GM19023 (cell line): Measurements from ENCODE around the gene EVX2.

Experiments
- ATAC-seq: cut with Tn5 transposase; IDR thresholded peaks from one replicate; pipeline ENCODE4 v1.9.1; 2021; ENCODE audit warnings: mild to moderate bottlenecking, moderate library complexity; ENCODE audit not compliant: unreplicated experiment

The EVX2 gene

DNA sequence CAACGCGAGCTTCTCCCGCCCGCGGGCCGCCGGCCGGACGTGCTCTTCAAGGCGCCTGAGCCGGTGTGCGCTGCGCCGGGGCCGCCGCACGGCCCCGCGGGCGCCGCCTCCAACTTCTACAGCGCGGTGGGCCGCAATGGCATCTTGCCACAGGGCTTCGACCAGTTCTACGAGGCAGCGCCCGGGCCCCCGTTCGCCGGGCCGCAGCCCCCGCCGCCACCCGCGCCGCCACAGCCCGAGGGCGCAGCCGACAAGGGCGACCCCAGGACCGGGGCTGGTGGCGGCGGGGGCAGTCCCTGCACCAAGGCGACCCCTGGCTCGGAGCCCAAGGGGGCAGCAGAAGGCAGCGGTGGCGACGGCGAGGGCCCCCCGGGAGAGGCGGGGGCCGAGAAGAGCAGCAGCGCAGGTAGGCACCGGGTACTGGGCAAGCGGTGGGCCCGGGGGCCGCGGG lies 24.0 kb upstream of the EVX2 start:
- ATAC-seq, result no peak

DNA sequence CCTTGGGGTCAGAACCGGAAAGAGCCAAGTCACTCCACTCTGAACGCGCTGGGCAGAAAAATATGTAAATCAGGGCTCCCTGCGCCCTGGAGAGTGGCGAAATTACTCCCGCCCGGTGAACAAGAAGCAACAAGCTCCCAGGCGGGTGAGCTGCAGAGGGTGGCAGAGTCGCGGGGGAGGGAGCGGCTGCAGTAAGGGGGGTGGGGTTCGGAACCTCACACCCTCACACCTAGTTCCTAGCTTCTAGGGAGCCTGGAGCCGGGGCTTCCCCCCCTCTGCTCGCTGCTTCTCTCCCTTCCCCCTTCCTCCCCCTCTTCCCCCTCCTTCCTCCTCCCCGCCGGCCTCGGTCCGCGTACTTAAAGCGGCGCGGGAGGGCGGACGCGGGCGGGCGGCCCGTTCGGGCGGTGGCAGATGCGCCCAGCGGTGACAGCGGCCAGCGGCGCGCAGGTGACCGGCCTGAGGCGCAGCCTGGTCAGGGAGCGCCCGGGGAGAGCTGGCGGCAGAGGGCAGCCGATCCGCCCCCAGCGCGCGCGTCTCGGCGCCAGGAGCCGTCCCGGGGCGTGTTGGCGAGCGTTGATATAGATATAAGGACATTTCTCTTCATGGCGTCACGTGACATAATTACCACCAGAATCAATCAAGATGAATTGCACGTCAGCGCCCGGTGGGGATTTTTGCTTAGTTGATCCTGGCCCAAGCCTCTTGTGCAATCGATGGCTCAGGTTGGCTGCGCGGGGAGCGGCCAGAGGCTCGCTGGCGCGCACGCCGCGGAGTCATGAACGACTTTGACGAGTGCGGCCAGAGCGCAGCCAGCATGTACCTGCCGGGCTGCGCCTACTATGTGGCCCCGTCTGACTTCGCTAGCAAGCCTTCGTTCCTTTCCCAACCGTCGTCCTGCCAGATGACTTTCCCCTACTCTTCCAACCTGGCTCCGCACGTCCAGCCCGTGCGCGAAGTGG lies 23.1 kb upstream of the EVX2 start, which contains the start of gene HOXD11:
Gene HOXD11, plus strand, starts transcription at position 700 of the 959 bp plus-strand sequence. Its CDS starts 76 bp downstream, at position 776.
- ATAC-seq, result no peak

DNA sequence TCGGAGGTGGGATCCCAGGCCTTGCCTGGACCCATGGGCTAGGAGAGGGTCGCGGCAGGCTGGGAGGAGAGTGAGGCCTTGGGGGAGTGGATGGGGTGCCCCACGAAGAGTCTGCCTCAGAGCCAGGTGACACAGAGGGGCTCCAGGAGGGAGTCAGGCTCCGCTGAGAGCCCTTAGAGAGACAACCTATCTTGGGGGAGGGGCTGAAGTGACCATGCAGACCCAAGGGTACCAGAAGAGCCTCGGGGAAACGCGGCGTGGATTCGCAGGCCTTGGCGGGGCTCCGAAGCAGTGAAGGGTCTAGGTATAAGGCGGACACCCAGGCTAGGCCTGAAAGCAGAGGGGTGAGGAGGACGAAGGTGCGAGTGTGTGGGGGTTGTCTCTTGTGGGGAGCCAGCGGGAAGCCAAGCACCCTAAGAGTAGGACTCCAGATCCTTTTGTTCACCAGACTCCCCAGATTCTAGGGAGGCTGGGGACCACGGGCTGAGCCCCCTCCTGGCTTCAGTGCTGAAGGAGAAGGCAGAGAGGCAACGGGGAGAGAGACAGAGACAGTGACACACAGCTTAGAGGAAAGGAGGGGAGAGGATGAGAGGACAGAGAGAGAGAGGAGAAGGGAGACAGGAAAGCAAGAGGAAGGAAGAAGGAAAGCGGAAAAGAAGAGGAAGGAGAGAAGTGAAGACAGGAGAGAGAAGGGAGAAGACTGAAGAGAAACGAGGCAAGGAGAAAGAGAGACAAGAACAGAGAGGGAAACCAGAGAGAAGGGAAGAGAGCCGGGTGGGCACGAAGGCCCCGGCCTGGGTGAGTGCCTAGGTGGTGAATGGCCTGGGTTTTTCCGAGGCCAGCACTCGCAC lies 22.2 kb upstream of the EVX2 start:
- no peak for ATAC-seq

DNA sequence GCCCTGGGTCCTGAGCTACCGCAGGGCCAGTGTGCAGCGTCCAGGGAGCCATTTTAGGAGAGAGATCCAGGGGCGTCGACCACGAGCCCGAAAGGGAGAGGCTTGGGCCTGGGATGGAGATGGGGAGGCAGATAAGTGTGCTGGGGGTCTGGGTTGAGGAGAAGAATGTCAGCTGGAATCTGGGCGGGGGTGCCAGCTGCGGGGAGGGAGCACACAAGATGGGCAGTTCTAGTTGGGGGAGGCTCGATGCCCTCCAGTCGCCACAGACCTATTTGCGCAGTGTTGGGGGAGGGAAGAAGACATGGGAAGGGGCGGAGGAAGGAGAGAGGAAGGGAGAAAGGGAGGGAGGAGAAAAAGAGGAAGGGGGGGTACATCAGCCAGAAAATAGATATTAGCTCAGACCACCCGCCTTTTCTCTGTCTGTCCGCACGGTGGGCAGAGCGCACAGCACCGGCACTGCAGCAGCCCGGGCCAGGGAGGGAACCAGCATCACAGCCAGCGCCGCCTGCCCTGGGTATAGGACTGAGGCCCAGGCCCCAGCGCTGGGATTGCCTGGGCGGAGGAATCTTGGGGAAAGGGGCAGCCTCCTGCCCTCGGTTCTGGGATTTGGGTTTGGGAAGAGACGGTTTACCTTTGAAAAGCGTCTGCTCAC lies 21.4 kb upstream of the EVX2 start:
- no peak for ATAC-seq

DNA sequence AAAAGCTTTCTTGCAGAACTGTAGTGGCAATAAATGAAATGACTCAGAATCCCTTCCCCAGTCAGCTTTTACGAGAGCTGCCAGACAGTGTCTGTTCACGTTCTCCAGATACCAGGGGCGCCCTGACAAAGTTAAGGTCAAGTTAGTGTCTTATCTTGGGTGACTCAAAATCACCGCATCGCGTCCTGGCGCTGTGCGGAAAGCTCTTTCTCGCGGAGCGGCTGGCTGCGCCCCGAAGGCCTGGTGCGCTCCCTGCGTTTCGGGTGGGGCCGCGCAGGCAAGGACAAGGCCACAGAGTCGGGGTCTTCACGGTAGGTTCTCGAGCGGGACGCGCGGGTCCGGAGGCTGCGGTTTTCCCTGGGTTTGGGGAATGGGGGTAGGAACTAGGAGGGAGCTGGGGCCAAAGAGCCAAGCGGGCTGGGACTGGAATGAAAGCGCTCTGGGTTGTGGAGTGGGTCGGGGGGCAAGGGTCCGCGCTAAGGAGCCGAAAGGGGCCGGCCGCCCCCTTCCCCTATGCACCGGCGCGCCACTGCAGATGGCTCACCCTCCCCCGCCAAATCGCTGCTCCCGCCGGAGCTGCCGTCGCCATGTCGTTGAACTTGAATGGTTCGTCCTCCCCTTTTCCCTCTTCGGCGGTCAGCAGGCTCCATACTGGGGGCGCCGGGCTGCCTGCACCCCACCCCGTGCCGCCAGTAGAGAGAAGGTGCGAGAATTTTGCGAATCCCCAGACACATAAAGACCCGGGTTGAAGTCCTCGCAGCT lies 20.7 kb upstream of the EVX2 start:
- ATAC-seq, result no peak

DNA sequence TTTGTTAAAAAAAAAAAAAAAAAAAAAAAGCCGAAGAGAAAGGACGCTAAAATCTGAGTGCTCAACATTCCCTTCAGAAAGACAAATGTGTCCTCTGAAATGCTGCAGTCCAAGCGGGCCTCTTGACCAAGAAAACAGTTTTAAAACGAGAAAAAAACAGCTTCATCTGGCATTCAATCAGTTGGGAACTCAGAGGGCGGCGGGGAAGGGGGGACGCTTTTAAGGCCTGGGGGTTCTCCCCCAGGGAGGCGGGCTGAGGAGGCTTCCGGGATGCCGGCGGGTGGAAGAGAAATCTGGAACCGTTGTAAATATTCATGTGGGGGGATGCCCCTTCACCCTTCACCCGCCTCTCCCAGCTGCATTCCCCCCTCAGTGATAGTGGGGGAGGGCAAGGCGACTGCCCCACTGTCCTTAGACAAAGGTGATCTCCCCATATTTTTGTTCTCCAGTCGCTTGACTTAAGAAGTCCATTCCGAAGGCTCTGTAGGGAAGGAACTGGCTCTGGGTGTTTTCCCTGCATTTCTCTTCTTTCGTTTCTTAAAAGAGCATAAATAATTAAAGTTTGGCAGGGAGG lies 20.1 kb upstream of the EVX2 start:
- ATAC-seq, result no peak

DNA sequence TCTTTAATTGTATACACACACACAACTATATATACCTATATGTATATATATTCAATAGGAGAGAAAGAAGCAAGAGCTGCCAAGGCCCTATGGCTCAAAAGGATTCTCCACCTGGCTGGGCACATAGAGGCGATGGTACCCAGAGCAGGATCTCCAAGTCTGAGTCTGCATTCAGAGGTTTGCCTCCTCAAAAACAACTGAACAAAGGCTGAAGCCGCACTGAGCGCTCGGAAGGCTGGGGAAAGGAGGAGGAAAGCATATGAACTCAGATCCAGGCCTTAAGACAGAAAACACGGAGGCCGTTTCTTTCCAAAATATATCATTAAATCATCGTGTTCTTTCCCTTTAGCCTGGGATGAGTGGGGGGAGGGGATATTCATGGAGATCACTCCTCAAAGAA lies 19.4 kb upstream of the EVX2 start:
- ATAC-seq, result no peak

DNA sequence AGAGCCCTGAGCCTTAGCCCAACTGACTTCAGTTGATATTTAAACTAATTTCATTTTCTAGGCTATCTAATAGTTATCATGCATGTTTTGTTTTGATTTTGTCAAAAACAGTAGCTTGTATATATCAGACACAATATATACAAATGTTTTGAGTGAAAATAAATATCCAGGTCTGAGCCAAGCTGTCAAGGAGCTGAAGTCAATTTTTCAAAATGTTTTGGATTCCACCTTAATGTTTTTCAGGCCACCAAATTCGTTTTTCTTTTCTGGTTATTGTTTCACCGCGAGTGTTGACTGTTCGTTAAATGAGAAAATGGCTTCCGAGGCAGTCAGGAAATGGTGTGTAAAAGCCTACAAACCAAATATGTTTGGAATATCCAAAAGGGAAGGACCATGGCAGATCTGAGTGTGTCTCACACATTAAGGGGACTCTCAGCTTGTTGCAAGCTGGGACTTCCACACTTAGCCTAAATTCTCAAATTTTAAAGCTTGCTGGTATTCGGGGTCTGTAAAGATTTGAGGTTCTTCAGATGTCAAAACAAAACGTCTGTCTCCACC lies 18.6 kb upstream of the EVX2 start:
- ATAC-seq, result no peak

DNA sequence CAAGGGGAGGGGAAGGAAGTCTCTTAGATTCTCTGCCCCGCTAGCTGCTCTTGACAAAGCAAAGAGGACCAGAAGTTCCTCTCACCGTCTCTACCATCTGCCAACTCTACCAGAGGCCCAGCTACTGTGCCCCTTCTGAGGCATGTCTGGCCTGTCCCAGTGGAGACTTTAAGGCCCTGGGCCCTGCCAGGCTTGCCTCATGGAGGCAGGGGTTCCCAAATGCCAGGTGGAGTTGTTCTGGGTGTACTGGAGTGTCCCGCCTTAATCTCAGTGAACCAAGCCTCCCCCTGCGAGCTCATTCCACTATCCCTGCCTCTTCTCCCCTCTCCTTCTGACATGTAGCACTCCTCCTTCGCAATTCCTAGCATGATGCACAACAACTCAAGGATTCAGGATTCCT lies 18.1 kb upstream of the EVX2 start:
- ATAC-seq, result no peak

DNA sequence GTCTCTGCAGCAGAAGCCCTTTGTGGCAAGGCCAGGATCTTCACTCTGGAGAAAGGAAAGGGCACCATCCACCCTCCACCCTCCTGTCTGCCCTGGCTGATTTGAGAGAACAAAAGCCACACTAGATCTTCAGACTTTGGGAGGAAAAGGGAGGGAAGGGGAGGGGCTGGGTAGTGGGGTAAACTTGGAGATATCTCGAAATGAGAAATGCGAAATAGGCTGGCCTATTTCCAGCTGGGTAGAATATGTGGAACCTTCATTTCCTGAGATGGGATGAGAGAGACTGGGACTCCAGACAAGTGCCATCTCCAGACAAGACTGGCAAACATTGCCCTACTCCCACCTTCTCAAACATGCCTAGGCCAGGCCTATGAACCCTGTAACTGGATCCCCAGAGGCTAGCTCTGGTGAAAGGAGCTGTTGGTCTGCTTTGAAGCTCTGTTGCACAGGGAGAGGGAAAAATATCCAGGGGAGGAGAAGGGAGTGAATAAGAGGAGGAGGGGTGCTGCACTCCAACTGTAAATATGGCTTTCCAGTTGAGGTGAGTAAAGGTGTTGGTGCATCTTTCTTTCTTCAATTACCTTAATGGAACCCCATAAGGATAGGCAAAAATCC lies 17.6 kb upstream of the EVX2 start:
- no peak for ATAC-seq

DNA sequence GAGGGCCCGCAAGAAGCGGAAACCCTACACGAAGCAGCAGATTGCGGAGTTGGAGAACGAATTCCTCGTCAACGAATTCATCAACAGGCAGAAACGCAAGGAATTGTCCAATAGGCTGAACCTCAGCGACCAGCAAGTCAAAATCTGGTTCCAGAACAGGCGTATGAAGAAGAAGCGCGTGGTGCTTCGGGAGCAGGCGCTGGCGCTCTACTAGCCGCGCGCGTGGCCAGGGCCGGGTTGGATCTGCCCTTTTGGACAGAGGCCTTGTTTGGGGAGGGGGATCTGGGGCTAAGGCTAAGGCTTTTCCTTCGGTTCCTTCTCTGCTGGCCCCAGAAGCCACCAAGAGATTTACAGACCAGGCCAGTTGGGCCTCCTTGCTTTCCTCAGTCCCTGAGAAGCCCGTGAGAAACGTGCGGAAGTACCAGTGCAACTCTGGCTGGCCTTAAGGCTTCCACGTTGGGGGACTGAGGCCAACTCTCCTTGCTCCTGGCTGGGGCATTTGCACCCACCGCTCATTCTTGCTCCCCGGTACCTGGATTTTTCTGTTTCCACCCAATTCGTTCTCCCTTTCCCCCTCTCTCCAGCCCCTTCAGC lies 16.9 kb upstream of the EVX2 start:
- ATAC-seq, result no peak

DNA sequence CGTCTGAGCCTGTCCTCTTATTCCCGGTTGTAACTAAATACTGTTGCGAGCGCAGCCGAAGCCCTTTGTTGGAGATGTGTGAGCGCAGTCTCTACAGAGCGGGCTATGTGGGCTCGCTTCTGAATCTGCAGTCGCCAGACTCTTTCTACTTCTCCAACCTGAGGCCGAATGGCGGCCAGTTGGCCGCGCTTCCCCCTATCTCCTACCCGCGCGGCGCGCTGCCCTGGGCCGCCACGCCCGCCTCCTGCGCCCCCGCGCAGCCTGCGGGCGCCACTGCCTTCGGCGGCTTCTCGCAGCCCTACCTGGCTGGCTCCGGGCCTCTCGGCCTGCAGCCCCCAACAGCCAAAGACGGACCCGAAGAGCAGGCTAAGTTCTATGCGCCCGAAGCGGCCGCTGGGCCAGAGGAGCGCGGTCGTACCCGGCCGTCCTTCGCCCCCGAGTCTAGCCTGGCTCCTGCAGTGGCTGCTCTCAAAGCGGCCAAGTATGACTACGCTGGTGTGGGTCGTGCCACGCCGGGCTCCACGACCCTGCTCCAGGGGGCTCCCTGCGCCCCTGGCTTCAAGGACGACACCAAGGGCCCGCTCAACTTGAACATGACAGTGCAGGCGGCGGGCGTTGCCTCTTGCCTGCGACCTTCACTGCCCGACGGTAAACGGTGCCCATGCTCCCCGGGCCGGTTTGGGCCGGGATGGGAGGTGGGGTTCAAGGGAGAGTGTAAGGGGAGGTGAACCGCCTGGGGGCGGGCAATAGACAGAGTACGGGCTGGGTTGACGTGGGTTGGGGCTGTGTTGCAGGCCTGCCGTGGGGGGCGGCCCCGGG lies 16.2 kb upstream of the EVX2 start, which contains the start of gene HOXD12:
Gene HOXD12, plus strand, starts transcription at position 68 of the 819 bp plus-strand sequence. Its CDS starts 7 bp downstream, at position 75.
- ATAC-seq, result no peak

DNA sequence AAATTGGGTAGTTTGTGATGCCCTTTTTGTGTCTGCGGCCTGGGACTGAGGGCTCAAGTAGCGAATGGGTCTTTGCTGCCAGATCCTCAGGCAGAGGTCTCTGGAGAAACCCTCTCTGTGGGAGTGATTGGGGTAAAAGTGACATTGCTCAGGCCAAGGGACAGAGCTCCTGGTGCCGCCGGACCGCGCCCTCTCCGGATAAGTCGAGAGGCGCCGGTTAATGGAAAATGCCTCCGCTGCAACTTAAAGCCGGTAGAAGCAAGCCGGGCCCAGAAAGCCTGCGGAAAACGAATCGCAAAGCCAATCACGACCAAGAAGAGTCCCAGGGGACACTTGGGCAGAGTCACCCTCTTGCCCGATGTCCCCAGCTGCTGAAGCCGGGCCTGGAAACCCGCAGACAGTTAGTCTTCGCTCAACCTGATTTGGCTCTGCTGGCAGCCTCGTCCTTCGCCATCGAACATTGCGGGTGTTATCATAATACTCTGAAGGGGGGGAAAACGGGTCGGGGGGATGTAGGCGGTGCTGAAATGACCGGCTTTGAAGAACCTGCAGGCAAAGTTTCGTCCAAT lies 15.5 kb upstream of the EVX2 start:
- no peak for ATAC-seq

DNA sequence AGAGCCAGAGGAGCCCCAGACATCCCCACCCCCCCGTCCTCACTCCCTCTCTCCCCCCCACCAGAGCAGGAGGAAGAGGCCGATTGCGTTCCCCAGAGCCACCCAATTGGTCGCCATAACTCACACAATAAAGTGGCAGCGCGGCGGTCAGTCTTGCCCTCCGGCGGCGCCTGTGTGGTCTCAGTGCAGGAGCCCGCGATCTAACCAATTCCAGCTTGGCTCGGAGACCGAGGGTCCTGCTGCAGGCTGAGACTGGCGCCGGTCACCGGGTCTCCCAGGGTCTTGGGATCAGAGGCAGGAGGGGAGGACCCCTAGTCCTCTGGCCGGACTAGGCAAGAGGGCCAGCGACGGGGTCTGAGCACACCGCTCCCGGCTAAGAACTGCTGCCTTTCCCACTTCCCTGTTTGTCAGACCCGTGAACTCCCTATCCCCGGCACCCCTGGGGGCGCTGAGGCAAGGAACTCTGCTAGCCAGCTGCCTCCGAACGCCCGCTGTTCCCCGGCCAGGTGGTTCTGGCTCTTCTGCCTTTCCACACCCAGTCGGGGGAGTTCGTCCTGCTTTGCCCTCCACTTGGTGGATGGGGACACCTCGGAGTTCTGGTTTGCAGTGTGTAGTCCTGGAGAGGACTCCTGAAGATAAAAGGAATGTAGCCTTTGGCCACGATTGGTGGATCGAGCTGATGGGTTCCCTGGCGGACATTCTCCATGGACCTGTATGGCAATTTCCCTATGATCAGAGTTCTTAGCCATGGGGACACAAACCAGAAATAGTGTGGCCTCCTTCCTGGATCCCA lies 14.8 kb upstream of the EVX2 start:
- ATAC-seq, result no peak

DNA sequence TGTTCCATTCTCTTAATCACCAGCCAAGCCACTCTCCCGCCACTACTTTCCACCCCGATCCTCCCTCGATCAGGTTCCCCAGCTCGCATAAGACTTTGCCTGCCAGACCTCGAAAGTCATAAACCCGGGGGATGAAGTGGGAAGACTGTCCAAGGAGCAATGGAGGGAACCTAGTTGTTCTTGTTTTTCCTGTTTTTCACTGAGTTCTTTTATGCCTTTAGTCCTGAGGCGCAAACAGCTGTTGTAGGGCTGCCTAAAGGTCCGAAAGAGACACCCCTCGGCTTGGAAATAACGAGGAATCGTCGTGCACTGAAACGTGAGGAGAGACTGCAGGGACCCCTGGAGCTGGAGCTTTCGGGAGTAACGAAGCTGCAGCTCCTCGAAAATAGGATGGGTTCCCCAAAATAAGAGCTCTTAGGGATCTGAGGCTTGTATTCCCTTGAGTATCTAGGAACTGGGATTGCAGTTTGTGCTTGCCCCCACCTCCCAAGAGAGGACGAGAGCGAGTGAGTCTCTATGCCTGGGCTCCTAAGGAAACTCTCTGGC lies 14.1 kb upstream of the EVX2 start:
- no peak for ATAC-seq

DNA sequence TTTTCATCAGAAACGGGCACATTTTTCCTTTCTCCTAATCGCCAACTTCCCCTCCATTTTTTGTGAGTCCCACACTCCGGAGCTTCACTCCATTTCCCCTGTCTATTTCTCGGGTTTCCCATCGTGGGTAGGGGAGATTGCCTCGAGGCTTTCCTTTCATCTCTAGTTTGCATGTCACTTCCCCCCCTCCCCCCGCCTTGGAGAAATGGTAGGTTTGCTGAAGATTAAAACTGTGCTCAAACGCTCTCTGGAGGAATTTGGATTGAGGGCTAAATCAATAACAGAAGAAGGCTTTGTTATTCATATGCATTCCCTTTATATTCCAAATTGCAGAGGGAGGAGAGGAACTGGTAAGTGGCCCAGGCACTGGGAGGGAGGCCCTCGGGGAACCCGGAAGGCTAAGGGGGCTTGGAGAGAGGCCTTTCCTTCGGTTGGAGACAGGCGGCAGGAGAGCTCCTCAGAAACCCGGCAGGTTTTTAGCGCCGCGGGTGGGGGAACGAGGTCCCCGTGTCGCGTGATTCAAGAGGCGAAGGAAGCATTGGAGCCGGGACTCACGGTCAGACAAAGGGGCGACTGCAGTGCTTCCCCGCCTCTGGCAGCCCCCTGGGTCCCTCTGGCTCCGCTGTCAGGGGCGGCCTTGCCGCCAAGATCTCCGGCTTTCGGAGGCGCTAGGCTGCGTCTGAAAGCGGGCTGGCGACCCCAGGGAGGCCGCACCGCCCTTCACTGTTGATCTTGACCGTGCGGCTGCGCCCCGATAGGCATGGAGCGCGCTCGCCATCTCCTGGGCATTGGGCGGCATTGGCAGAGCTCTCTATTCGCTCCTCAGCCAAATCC lies 13.4 kb upstream of the EVX2 start:
- peak; percentile 93 for ATAC-seq
